Hematopoietic multipotent progenitor cell treated with erythropoietin and hydrocortisone succinate and interleukin-3 and kit ligand, for 6 days (in vitro differentiated cells): ENCODE data around the gene HELB.

Experiments
- DNase-seq: peaks from one replicate; pipeline ENCODE4 v3.0.0-alpha.2; 2015

HELB gene

DNA sequence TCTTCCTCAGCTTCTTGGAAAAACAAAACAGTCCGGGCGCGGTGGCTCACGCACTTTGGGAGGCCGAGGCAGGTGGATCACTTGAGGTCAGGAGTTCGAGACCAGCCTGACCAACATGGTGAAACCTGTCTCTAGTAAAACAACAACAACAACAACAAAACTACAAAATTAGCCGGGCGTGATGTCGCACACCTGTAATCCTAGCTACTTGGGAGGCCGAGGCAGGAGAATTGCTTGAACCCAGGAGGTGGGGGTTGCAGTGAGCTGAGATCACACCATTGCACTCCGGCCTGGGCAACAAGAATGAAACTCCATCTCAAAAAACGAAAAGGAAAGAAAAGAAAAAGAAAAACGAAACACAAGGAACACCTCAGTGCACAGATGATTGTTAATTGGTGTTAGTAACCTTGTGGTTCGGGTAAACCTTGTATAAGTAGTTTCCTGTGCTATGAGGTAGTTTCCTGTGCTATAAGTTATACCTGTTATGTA is 1.1 kb downstream of the HELB start:
- peak; percentile 13 for DNase-seq

DNA sequence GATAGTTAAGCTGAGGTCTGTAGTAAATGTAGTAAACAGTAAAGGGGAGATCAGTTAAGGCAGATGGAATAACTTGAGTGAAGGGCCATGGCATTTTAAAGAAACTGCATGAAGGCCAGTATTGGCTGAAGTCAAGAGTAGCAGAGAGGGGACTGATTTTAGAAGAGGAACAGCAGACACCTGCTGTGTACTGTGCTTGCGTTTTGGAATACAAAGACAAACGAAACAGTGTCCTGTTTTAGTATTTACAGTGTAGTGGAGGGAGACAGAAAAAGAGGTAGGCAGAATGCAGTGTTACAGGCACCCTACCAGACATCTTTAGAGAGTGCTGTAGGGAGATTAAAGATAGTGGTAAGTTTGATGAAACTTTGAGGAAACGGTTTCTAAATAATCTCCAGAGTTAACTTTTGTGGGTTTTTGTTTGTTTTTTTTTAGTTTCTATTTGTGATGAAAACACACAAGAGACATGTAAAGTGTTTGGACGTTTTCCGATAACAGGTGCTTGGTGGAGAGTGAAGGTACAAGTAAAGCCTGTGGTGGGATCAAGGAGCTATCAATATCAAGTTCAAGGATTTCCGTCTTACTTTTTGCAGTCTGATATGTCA is 2.1 kb downstream of the HELB start:
- DNase-seq, result peak; percentile 40

DNA sequence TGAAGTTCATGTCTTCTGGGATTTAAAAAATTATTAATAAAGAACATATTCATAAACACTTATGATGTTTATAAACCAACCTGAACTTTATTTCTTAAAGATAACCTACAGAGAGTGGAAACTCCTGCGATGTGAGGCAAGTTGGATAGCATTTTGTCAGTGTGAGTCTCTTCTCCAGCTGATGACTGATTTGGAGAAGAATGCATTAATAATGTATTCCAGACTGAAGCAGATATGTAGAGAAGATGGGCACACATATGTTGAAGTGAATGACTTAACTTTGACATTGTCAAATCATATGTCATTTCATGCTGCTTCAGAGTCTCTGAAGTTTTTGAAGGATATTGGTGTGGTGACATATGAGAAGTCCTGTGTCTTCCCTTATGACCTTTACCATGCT is 7.3 kb downstream of the HELB start:
- no peak for DNase-seq

DNA sequence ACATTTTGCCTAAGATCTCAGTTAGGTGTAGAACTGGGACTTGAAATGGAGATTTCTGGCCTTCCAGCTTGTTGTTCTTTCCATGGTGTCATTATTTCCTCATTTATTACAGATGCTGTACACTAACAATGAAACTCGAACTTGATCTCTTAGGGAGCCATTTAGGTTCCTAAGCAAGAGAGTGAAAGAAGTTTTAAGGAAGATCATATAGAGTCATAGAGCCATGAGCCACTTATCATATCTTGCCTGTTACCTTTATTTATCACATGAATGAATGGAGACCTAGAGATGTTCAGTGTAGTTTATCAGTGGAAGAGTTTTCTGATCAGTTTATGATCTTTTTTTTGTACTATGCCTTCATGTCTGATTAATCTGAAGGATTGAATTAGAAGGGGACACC is 9.9 kb downstream of the HELB start:
- DNase-seq, result no peak

DNA sequence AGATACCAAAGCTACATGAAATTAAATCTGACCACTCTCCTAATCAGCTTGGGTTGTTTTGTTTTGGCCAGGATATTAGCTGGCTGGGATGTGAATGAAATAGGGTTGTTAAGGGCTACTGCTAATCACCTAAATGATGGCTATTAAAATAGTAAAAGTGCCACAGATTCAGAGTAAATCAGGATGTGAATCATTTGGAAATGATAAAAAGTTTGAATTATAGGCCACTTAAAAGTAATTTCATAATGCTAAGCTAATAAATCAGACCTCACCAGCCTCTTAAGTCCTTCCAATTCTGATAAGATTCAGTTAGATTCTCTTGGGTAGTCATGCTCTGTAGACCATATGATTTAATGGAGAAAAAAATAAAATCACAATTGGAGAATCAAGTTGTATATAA is 12.0 kb downstream of the HELB start:
- no peak for DNase-seq

DNA sequence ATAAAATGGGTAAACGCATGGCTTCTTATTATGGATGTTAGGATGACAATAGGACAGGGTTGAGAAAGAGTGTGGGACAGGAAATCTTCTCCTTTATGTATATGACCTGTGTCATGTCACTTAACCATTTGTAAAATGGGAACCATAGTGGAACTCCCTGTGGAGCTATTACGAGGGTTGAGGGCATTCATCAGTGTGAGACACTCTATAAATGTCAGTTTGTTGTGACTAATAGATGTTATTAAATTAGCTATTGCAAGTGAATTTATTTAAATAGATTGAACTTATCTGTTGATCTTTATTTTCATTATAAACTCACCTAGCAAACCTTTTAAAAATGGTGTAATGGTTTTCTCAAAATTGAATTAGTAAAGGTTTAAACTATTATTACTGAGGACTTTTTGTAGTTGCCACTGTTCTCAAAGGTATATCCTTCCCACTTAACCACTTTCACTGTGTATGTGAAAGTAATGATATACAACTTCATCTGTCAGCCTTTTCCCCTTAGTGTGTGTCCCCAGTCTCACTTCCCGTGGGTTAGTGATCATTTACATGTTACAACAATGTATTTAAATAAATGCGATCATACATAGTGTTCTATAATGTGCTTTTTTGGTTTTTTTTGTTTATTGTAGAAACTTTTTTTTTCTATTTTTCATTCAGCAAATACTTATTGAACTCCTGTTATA is 17.1 kb downstream of the HELB start:
- DNase-seq, result no peak

DNA sequence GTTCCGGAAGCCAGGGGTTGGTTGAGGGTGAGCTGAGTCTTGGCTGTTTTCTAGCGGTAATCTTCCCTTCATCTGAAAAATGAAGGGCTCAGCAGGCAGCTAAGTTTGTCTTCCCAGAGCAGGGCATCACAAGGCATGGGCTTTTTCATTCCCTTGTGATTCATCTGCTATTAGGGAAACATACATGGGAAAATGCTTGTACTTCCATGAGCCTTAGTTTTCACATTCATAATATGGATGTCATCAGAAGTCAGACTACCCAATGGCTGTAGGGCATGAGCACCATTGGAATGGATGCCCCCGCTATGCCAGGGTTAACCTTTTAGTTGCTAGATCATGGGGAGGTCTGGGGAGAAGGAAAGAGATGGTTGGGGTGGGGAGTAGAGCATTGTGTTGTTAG is 18.7 kb downstream of the HELB start:
- DNase-seq, result no peak

DNA sequence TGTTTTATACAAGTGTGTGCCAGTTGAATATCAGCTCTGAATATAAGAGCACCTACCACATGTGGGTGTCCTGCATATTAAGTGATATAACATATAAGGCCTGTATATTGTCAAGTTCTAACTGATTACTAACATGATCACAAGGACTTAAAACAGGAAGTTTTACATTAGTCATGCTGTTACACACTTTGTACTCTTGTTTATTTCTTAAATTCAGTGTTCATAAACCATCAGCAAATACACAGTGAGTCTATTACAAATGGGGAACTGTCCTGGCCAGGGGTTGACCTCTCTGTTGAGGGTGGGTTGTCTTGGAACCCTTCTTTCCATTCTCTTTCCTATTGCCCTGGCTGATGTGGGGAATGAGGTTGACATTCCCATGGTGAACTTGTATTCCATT is 19.1 kb downstream of the HELB start:
- no peak for DNase-seq

DNA sequence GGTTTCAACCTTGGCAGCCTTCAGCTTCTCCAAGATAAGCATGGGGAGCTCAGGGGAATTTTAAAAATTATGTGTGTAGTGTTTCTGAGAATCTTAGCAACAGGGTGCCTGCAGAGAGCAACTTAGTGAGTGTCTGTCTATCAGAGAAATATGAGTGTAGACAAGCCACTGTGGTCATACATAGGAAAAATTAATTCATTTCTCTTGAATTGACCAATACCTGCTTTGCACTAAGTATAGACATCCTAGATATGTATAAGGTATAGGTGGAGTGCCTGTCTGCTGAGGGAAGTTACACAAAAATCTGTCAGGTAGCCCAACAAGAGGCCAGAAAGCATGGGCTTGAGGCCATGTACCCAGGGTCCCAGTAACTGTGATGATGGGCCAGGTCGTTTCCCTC is 20.7 kb downstream of the HELB start:
- DNase-seq, result no peak

DNA sequence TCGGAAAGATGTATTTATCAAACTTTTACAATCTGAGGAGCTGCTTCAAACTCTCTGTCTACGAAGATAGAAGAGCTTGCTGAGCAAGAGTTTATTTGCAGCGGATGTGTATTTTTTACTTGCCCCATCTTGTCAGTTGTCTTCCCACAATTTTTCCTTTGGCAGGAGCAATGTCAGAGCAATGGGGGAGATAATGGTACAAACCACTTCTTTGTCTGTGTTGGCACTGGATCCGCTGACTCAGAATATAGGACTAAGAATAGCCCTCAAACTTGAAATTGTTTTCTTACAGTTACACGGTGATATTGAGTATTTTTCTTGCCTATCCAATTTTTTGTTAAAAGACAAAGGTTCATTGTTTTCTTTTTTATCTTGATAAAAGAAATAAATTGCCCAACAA is 27.6 kb downstream of the HELB start:
- no peak for DNase-seq

DNA sequence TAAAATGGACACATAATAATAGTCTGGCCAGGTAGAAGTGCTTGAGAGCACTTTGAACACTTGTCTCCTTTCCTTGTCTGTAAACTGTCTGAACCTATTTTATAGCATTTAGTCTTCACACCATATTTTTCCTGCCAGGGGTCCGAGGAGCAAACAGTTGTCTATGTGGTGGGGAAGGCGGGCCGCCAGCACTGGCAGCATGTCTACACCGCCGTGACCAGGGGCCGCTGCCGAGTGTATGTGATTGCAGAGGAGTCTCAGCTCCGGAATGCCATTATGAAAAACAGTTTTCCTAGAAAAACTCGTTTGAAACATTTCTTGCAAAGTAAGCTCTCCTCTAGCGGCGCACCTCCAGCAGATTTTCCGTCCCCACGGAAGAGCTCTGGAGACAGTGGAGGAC is 28.7 kb downstream of the HELB start:
- no peak for DNase-seq

DNA sequence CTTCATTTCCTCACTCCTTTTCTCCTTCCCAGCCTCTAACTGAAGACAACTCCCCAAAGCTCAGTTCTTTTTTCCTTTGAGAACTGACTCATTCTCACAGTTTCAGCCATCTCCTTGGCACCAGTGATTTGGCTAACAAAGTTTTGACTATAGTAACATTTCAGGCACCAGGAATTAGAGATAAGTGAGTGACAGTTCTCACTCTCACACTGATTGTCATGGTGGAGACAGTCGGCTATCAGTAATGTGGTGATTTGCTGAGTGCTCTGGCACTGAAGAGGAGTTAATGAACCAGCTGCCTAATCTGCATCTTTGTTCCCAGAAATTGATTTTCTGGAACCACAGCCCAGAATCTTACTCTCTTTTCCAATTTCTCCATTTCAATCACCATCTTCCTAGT is 29.5 kb downstream of the HELB start:
- no peak for DNase-seq

DNA sequence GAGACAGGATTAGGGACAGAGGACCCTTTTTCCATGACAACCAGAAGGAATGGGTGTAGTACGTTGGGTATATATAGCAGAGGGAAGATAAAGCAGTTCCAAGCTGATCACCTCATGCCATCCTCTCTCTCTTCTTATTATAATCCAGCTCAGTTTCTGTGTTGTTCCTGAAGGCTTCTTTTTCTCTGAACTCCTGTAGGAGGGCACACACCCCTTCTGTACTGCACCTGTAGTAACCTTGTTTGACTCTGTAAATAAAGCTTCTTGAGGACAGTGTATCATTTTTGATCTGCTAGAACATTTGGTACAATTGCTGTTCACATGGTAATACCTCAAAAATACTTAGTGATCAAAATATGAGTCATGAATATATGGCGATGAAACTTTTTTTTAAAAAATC is 33.5 kb downstream of the HELB start:
- no peak for DNase-seq

DNA sequence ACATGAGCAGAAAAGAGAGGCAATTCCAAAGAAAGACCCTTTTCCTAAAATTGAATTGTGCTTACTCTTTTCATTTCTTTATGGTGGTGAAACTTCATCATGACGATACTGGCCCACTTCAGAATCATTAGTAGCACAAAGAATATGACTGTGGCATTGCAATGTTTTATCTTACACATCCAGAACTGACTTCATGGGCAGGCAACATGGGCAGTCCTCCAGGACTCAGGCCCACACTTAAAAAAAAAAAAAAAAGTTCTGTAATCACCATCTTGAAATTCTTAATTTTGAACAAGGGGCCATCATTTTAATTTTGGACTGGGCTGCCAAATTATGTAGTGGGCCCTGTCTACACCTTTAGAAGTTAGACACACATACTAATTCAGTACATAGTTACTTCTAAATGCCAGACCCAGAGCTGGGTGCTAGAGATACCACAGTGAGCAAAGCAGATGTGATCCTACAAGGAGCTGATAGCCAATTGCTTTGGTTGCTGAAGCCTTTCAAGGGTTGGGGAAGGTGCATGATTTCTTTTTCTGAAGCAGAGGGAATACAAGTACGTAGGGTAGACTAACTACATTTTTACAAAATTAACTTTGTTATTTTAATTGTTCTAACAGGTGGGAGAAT is 35.2 kb downstream of the HELB start:
- DNase-seq, result peak; percentile 81

DNA sequence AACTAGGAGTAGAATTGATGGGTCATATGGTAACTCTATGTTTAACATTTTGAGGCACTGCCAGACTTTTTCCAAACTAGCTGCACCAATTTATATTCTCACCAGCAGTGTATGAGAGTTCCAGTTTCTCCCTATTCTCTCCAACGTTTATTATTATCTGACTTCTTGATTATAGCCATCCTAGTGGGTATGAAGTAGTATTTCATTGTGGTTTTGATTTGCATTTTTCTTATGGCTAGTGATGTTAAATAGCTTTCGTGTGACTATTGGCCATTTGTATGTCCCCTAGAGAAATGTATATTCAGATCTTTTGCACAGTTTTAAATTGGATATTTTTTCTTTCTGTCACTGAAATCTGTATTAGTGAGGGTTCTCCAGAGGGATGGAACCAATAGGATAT is 37.8 kb downstream of the HELB start:
- no peak for DNase-seq

DNA sequence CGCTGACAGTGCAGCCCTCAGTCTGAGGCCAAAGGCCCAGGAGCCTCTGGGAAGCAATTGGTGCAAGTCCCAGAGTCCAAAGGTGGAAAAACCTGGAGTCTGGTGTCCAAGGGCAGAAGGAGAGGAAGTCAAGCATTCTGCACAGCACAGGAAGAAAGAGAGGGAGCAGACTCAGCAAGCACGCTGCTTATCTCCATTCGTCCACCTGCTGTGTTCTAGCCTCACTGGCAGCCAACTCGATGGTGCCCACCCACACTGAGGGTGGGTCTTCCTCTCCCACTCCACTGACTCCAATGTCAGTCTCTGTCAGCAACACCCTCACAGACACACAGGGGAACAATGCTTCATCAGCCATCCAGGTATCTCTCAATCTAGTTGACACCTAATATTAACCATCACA is 38.8 kb downstream of the HELB start:
- peak; percentile 72 for DNase-seq

DNA sequence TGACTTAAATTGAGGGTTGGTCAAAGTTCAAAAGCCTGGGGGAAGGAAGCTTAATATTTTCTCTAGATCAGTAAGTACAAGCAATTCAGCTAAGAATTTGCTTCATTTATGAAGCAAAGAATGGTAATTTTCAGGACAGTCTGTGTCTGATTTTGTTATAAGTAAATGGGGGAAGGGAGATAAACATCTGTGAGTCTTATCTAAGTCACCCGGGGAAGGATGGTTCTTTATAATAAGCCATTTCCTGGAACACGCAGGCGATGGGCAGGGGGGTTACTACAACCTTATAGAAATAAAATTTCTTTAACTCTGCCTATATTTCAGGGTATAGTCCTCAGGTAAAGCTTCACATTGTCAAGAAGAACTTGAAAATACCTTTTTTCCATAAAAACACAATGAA is 42.9 kb downstream of the HELB start:
- peak; percentile 69 for DNase-seq

DNA sequence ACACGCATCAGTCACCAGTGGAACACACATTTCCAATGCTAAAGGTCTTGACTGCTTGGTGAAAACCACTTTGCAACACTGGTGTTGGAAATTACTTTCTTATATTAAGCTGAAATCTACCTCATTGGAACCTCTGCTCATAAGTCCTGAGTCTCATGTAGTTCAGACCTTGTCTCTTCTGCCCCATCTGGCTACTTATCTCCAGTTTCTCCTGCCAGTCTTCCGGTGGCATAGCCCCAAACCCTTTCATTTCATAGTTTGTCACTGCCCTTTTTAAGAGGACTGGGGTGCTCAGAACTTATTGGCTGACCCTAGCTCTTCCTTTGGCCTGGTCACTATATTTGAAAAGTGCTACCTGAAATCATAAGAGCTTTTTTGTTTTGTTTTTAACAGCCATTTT is 43.7 kb downstream of the HELB start:
- DNase-seq, result peak; percentile 84

DNA sequence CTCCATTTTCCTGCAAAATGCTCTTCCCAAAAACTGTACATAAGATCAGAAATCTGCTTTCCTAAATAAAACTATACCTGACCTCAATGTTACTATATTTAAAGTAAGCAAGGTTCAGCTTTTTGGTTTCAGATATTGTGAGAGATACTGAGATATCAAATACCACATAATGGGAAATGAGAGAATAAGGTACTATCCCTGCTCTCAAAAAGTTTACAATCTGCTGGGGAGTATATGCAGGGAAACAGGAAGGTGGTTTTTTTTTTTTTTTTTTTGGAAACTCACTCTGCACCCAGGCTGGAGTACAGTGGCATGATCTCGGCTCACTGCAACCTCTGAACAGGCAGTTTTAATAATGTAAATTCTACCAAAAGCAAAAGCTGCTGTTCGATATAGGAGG is 49.0 kb downstream of the HELB start:
- no peak for DNase-seq

DNA sequence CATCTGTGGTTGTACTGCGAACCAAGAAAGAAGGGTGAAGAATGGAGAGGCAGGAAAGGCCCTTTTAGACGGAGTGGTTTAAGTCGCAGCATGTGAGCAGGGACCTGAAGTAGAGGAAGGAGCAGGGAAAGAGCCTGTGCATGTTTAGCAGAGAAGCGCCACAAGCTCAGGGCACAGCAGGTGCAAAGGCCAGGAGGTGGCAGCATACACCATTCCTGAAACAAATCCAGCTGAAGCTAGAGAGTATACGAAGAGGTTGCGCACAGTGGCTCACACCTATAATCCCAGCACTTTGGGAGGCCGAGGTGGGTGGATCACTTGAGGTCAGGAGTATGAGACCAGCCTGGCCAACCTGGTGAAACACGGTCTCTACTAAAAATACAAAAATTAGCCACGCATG is 49.9 kb downstream of the HELB start:
- peak; percentile 60 for DNase-seq

DNA sequence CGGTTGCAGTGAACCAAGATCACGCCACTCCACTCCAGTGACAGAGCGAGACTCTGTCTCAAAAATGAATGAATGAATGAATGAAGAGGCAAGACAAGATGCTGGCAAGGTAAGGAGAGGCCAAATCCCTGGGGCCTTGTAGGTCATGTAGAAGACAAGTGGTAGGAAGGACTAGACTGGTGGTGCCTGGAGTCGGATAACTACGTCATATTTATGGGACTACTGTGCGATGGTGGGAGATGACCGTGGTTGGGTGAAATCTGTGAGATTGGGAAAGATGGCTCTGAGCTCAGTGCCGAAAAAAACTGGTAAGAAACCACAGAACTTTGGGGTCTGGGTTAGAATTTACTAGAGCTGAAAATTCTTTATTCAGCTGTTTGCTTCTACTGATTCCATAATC is 50.6 kb downstream of the HELB start:
- no peak for DNase-seq

DNA sequence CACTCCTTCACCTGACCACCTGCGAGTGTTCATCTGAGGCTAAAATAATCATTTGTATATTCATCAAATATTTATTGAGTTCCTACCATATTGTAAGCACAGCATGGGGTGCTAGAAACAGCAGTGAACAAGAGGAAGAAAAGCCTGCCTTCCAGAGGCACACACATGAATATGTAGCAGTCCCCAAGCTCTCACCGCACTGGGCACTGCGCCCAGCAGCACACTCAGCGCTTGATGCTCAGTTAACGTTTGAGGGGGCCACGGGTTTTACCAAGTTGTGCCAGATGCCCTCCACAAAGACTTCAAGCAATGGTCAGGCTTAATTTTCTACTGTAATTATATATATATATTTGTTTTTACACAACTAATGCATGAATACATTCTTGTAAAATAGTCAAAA is 52.0 kb downstream of the HELB start:
- DNase-seq, result no peak

DNA sequence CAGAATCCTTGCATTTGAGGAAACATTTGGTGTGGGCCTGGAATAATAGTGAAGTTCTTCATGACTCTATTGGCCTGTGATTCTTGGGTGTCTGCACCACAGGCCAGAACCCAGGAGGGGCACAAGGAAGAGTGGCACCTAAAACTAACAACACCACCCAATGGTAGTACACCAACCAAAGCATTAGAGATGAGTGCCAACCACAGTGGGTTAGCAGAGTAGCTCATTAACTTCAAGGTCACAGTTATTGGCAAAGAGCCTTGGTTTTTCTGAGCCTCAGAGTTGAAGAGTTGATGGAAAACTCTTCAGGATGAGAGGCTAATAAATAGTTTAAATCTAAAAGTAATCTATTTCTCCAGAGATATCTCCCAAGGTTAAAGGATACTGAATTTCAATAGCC is 57.0 kb downstream of the HELB start:
- no peak for DNase-seq

DNA sequence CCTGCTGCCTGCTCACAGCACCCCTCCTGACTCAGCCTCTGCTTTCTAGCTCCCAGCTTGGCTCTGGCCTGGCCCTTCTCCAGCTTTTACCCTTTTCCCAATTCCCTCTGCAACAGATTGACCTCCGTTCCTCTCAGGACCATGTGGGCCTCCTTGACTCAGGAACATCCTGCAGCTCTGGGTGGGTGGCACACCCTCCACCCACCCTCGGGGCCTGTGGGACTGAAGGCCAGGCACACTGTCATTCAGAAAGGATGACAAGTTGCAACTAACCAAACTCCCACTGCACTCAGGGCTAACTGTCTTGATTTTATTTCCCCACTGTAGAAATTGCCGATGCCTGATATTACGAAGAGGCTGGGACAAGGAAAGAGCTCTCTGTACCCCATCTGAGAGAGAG is 59.4 kb downstream of the HELB start:
- DNase-seq, result no peak
